GM18951 (cell line): ENCODE data around the gene TBC1D22A.
"Not testable (repeated sequence)": the region's sequence is repeated elsewhere in the genome, so short reads cannot be mapped to it uniquely, and the experiment has no call there.

Experiments used
- POLR2A ChIP-seq: IDR thresholded peaks from 4 replicates; pipeline ENCODE4 v1.6.1; 2011; ENCODE audit warnings: mild to moderate bottlenecking; ENCODE audit not compliant: insufficient read length, insufficient read depth; ENCODE audit errors: extremely low read depth
- in situ Hi-C: fragments of 300-500 bp; cut with MboI; formaldehyde crosslinking; loops from one replicate; pipeline ENCODE4 v1.12.0; 2022; ENCODE audit warnings: low sequenced_read_pairs, mixed read lengths, inconsistent platforms; ENCODE audit not compliant: unreplicated experiment

TBC1D22A gene

DNA sequence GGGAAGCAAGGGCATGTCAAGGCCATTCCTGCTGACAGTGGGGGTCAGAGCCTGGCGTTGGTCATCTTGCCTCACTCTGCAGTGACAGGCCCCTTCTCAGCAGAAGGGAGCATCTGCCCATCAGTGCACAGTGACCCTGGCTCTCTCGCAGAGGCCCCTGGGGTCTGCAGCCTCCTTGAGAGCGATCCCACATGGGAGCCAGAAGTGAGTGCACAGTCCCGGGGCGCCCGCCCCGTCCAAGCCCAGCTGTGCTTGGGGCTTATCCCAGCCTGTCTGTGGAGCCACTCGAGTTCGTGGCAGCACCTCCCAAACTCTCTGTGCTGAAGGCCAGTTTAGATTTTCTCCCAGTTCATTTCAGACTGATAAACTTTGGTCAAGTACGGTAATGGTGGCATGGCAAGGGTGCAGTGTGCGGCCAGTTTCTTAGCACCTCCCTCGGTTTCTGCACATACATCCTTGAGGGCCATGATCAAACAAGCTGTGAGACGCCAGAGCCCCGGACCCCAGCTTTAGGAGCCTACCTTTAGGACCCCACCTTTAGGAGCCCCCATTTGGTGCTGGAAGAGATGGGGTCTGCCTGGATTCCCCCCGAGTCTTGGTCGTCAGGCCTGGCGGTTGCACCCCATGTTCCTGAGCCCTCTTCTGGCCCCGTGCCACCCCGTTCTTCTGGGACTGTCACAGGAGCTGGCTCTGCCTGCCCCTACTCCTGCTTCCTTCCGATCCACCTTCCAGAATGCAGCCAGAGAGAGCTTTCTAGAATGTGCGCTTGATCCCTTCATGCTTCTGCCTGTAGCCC is 369.4 kb downstream of the TBC1D22A start:
- in situ Hi-C loops = no loop called here

DNA sequence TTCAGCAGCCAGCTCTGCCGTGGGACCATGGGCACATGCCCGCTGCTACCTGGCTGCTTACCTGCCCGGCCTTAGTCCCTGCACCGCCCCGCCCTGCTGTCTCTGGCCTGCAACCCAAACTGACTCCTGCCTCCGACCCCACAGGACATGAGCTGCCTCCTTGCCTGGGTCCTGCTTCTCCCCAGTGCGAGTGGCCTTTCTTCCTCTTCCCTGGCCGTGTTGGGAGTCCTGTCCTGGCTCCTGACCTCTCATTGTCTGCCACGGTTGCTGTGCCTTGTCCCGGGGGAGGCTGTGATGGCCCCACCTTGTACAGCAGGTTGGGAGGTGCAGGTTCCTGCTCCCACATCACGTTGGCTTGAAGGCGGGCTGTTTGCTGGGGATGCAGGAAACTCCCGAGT is 370.0 kb downstream of the TBC1D22A start:
- in situ Hi-C loops = no loop called here
- TF ChIP-seq POLR2A = no peak

More for the DNA sequence above, 369.4 kb downstream of the TBC1D22A start:
- no peak for TF ChIP-seq POLR2A

DNA sequence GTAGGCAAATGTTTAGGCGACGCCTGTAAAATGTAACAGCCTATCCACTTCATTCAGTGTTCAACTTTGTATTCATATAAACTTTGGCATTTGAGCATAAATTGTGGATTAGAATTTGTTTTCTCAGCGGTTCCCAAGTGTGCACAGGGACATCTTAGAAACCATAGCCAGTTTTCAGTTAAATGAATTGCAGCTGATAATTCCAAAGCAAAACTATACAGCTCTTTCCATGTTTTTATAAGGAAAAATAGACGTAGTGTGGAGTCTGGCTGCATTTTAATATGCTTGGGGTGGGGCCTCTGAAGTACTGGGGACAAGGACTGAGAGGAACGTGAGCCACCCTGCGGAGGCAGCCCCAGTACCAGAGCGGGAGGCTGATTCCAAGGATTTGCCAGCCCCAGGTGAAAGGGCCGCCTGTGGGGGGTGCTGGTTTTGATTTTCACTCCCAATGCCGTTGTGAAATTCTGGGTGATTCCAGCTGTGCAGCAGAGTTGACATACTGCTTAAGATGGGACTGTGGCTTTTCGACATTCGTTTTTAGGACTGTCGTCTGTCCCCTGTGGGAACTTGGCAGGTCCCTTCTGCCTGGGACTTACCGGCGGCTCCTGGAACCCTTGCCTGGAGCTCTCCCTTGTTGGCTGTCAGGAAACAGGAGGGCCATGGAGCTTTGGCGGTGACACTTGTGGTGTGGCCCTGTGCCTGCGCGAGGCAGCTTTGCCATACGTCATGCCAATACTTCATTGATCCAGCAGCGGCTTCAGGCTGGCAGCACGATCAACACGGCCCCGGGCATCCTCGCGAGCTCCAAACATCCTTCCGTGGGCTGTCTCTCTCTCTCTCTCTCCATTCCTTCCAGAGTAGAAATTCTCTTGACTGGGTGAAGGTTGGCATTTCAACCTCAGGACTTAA is 370.9 kb downstream of the TBC1D22A start:
- no peak for TF ChIP-seq POLR2A
- in situ Hi-C loops = no loop called here

DNA sequence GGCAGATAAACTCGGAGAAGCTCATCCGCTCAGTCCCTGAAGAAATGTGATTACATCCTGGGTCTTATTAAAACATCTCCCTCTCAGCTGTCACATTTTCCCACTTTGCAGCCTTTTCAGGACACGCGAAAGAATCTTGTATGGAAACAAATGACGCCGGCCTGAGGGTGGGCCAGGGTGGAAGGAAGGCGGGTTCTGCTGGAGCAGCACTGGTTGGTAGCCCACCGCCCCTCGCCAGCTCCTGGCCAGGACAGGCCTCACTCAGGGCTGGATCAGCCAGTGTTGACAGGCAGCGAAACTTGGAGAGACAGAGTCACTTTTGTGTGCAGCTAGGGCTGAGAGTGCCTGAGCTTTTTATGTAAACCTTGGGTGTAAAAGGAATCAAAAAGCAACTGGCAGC is 371.8 kb downstream of the TBC1D22A start:
- in situ Hi-C loops = no loop called here
- TF ChIP-seq POLR2A = no peak

- in situ Hi-C loops = no loop called here
These were observed 372.9 kb downstream of the TBC1D22A start for GRCh38 chr22:47135338-47135737.

GRCh38 chr22:47136050-47136449 is 373.6 kb downstream of the TBC1D22A start:
- no peak for TF ChIP-seq POLR2A
- in situ Hi-C loops = no loop called here

More at GRCh38 chr22:47135338-47135737, 372.9 kb downstream of the TBC1D22A start:
- no peak for TF ChIP-seq POLR2A

DNA sequence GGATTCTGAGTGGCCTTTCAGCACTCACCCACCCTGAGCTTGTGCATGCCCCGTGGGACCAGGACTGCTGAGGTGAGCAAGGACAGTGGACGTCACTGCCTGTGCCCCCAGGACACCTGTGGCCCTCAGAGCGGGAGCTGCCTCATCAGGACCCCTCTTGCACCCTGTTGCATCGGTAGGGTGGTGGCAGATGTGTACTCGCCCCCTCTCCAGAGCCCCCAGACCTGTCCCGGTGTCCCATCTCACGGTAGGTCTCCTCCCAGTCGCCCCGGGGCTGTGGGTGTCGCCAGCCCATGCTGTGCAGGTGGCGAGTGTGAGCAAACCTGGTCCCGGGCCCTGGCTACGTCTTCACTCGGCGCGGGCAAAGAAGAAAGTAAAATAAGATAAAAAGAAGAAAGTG is 374.2 kb downstream of the TBC1D22A start:
- in situ Hi-C loops = no loop called here
- TF ChIP-seq POLR2A = no peak

GRCh38 chr22:47139013-47139789 is 376.8 kb downstream of the TBC1D22A start:
- in situ Hi-C loops = no loop called here
- no peak for TF ChIP-seq POLR2A

DNA sequence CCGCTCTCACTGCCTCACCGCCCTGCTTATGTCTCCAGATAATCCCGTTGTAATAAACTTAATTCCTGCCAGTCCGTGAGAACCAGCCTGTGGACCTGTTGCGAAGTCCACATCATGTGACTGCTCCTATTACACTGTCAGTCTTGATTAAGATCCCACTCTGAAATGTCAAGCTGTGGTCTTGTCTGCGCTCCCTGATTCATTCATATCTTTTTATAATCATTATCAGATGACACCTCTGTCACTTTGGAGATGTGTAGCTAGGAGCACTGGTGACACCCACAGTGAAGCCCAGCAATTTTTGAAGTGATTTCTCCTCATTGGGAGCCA is 377.3 kb downstream of the TBC1D22A start:
- no peak for TF ChIP-seq POLR2A
- in situ Hi-C loops = no loop called here

GRCh38 chr22:47140975-47141374 is 378.5 kb downstream of the TBC1D22A start:
- in situ Hi-C loops = not testable (repeated sequence)

DNA sequence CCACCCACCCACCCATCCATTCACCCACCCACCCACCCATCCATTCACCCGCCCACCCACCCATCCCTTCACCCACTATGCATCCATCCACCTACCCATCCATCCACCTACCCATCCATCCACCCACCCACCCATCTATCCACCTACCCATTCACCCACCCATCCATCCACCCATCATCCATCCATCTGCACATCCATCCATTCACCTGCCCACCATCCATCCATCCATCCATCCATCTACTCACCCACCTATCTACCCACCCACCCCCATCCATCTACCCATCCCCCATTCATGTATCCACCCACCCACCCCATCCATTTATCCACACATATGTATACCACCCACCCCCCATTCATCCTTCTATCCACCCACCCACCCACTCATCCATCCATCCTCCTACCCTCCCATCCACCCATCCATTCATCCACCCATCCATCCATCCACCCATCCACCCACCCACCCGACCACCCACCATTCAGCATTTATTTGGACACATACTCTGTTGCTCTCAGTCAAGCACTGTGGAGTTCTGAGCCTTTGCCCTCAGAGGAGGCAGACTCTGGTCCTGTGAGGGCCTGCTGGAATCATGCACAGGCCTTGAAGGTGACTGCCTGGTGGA is 380.1 kb downstream of the TBC1D22A start:
- in situ Hi-C loops = no loop called here
- no peak for TF ChIP-seq POLR2A

GRCh38 chr22:47143249-47143938 is 380.9 kb downstream of the TBC1D22A start:
- in situ Hi-C loops = no loop called here
- no peak for TF ChIP-seq POLR2A
